Prostate gland (tissue), 2 donors: ENCODE measurements around the gene GATA5.

Experiments
- CTCF ChIP-seq, 4 experiments: fragments of 200-600 bp in 2 of 4; fragments of 450-650 bp in 2 of 4; sonication (generic) in 2 of 4; IDR thresholded peaks; 1 replicate in 3 of 4; 2 replicates in 1 of 4; pipeline ENCODE4 v1.5.1; 2016 to 2019; ENCODE audit warnings: antibody characterized with exemption in 4 of 4, mild to moderate bottlenecking in 2 of 4, moderate library complexity in 2 of 4
- POLR2A ChIP-seq: fragments of 450-650 bp; IDR thresholded peaks from one replicate; pipeline ENCODE4 v1.6.1; 2016; ENCODE audit warnings: antibody characterized with exemption, mild to moderate bottlenecking
- POLR2AphosphoS5 ChIP-seq: sonication (generic); formaldehyde crosslinking; IDR thresholded peaks from one replicate; pipeline ENCODE4 v1.6.1; 2017; ENCODE audit warnings: antibody characterized with exemption

GRCh38 chr20:62451156-62451767 lies 24.5 kb downstream of the GATA5 start:
- TF ChIP-seq POLR2AphosphoS5 (no peak), CTCF (IDR thresholded peaks at IDR 0.05) (no peak), POLR2A (no peak)
